Panc1 (cell line): ENCODE data around the gene CCDC121. TPM values are rescaled to one million over a fixed set of nuclear protein-coding genes. Genes with fewer than 3 reads are reported as not detected.

ENCODE experiments used
- ATAC-seq: fragments of 200-7000 bp; cut with Tn5 transposase; 2 replicates; pipeline ENCODE4 v1.9.1; 2020; ENCODE audit warnings: mild to moderate bottlenecking, moderate library complexity
- BruUV-seq: library from RNA; stranded (reverse); fragments of 400-500 nt; replicated peaks from 2 replicates; lab custom pipeline; 2021; lab: Mats Ljungman, UMichigan
- CTCF ChIA-PET: fragments of 300-600 bp; sonication (Branson Sonifier 250); formaldehyde crosslinking; loops from one replicate; lab custom pipeline; 2022; ENCODE audit warnings: antibody characterized with exemption; lab: Charles Lee
- POLR2A ChIA-PET: fragments of 300-600 bp; sonication (Branson Sonifier 250); formaldehyde crosslinking; loops from one replicate; lab custom pipeline; 2022; ENCODE audit warnings: antibody characterized with exemption; lab: Charles Lee
- DNase-seq: peaks from one replicate; pipeline ENCODE4 v3.0.0-alpha.2; 2010; ENCODE audit warnings: low read depth, low spot score
- H3K27ac ChIP-seq: 2 replicates; pipeline ENCODE4 v1.5.1; 2011; ENCODE audit warnings: mild to moderate bottlenecking, low read length, inconsistent platforms
- H3K27me3 ChIP-seq: fragments of 200-500 bp; sonication (Bioruptor generic); 2 replicates; pipeline ENCODE4 v1.6.0; 2014; ENCODE audit warnings: low read length, inconsistent platforms; ENCODE audit not compliant: control insufficient read depth, insufficient read depth
- H3K36me3 ChIP-seq: fragments of 200-500 bp; sonication (Bioruptor generic); 2 replicates; pipeline ENCODE4 v1.5.1; 2014; ENCODE audit warnings: inconsistent platforms, mild to moderate bottlenecking, low read length, moderate library complexity; ENCODE audit not compliant: control insufficient read depth, insufficient read depth
- H3K4me1 ChIP-seq: 2 replicates; pipeline ENCODE4 v1.5.1; 2011; ENCODE audit warnings: inconsistent platforms, mild to moderate bottlenecking, low read length, moderate library complexity; ENCODE audit not compliant: control insufficient read depth, insufficient read depth
- H3K4me3 ChIP-seq, 2 experiments: 2 replicates each; pipeline ENCODE4 v1.5.1; 2011 to 2012; ENCODE audit warnings: low read depth in 2 of 2, low read length in 2 of 2, mild to moderate bottlenecking in 2 of 2, inconsistent platforms in 1 of 2, moderate library complexity in 1 of 2
- H3K9me3 ChIP-seq: fragments of 200-500 bp; sonication (Bioruptor generic); 2 replicates; pipeline ENCODE4 v1.5.1; 2014; ENCODE audit warnings: low read depth, mild to moderate bottlenecking, inconsistent platforms, low read length, moderate library complexity; ENCODE audit not compliant: control insufficient read depth, insufficient read depth
- CTCF ChIP-seq: fragments of 450-650 bp; IDR thresholded peaks from 2 replicates; pipeline ENCODE4 v1.5.1; 2017; ENCODE audit warnings: mild to moderate bottlenecking
- POLR2AphosphoS5 ChIP-seq: IDR thresholded peaks from 2 replicates; pipeline ENCODE4 v1.6.1; 2012; ENCODE audit warnings: mild to moderate bottlenecking, low read depth, low read length, moderate library complexity
- REST ChIP-seq, 2 experiments: IDR thresholded peaks; 2 replicates each; pipeline ENCODE4 v1.6.1; 2011 to 2012; ENCODE audit warnings: low read depth in 2 of 2, control low read depth in 1 of 2, low read length in 1 of 2, mild to moderate bottlenecking in 1 of 2, moderate library complexity in 1 of 2; ENCODE audit not compliant: insufficient read depth in 1 of 2
- SIN3A ChIP-seq: IDR thresholded peaks from 2 replicates; pipeline ENCODE4 v1.6.1; 2012; ENCODE audit warnings: low read depth, mild to moderate bottlenecking, low read length, moderate library complexity, borderline replicate concordance; ENCODE audit not compliant: insufficient read depth
- TCF7L2 ChIP-seq: IDR thresholded peaks from 2 replicates; pipeline ENCODE4 v1.6.1; 2011; ENCODE audit warnings: mild to moderate bottlenecking, low read depth, low read length, inconsistent platforms
- in situ Hi-C: cut with HindIII; loops from 2 replicates; pipeline ENCODE4 v1.10.0; 2016; ENCODE audit warnings: low sequenced_read_pairs, low pct_unique_long_range_greater_than_20kb
- intact Hi-C: fragments of 100-400 bp; cut with micrococcal nuclease; formaldehyde crosslinking; loops from one replicate; pipeline ENCODE4 v1.10.0; 2022; ENCODE audit not compliant: unreplicated experiment
- total RNA-seq: library from RNA; stranded (reverse); gene quantifications from one replicate; pipeline ENCODE4 v1.2.1, GENCODE V29; 2021; ENCODE audit not compliant: unreplicated experiment

Gene CCDC121
- total RNA-seq, 1 experiment from 2014 or later, result 5.9 TPM

GRCh38 chr2:27638709-27639108 is 9.9 kb upstream of the CCDC121 start:
- intact Hi-C loops, result no loop called here
- Histone ChIP-seq H3K4me1 (no peaks in the 10 kb centered on the region), H3K27ac (no peak overlapping the region), H3K36me3 (peaks cover 19% of the 10 kb centered on the region), H3K9me3 (no peaks in the 10 kb centered on the region), H3K27me3 (no peaks in the 10 kb centered on the region), H3K4me3 (no peak overlapping the region)
- in situ Hi-C loops, result no loop called here
- ChIA-PET POLR2A (no interaction called here), CTCF (no interaction called here)
- DNase-seq (no peak), ATAC-seq (no peak)
- BruUV-seq, result no TSS peak
- TF ChIP-seq SIN3A, result no peak
- no peak for TF ChIP-seq CTCF
- no peak for TF ChIP-seq POLR2AphosphoS5
- no peak for TF ChIP-seq TCF7L2
- no peak for TF ChIP-seq REST (IDR thresholded peaks at IDR 0.05; ENCODE audit: insufficient read depth in 1 of 2, low read depth in 2 of 2, low read length in 1 of 2)

GRCh38 chr2:27638037-27638637 is 9.3 kb upstream of the CCDC121 start:
- no peaks in the 10 kb centered on the region for H3K27me3 ChIP-seq
- peaks cover 17% of the 10 kb centered on the region for H3K36me3 ChIP-seq
- intact Hi-C loops (no loop called here), in situ Hi-C loops (no loop called here)
- POLR2A ChIA-PET, result no interaction called here
- H3K4me3 ChIP-seq, result no peak overlapping the region
- H3K27ac ChIP-seq, result no peak overlapping the region
- no peak for TF ChIP-seq TCF7L2
- TF ChIP-seq SIN3A, result no peak
- TF ChIP-seq CTCF, result no peak
- no peak for TF ChIP-seq REST (IDR thresholded peaks at IDR 0.05; ENCODE audit: insufficient read depth in 1 of 2, low read depth in 2 of 2, low read length in 1 of 2)
- no peak for TF ChIP-seq POLR2AphosphoS5
- H3K4me1 ChIP-seq, result no peaks in the 10 kb centered on the region
- H3K9me3 ChIP-seq, result no peaks in the 10 kb centered on the region
- CTCF ChIA-PET, result no interaction called here
- DNase-seq, result no peak
- BruUV-seq, result no TSS peak
- no peak for ATAC-seq
